ENCODE measurements around the gene PLAC1.

DNA sequence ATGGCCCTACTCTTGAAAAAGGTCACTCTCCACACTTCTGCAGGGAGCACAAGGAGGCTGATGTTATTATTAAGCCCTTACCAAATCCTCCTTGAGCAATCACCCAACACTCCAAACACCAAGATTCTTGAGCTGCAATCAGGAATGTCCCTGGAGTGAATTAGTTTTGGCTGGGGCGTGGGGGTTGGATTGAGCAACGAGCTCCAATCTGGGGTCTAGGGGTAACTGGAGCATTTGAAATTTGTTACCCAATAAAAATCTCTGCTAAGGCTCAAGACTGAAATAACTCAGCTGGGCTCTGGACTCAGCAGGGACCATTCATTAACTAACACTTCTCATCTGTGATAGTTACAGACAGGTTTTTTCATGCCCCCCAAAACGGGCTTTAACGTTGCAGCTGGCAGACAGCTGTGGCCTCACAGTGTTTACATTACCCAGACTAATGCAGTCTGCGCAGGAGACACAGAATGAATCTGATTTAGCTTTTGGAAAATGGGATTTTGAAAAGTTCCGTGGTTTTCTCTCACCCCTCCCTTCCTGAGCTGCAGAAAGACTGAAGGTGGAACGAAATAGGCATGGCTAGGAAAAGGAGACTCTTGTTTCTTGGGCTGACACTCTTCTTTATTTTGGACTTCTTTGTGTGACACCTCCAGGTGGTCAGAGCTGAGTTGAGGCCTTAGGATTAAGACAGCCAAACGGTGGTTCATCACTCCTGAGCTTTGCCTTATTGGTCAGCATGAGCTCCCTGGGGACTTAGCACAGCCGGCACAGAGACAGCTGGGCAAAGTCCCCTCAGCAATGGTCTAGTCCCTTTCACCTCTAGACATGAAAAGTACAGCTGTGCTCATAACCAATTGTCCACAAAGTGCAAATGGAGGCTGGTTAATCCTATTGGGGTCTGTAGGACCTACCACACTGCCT, 26.6 kb downstream of the PLAC1 start:
- TF ChIP-seq, protein P1, sequence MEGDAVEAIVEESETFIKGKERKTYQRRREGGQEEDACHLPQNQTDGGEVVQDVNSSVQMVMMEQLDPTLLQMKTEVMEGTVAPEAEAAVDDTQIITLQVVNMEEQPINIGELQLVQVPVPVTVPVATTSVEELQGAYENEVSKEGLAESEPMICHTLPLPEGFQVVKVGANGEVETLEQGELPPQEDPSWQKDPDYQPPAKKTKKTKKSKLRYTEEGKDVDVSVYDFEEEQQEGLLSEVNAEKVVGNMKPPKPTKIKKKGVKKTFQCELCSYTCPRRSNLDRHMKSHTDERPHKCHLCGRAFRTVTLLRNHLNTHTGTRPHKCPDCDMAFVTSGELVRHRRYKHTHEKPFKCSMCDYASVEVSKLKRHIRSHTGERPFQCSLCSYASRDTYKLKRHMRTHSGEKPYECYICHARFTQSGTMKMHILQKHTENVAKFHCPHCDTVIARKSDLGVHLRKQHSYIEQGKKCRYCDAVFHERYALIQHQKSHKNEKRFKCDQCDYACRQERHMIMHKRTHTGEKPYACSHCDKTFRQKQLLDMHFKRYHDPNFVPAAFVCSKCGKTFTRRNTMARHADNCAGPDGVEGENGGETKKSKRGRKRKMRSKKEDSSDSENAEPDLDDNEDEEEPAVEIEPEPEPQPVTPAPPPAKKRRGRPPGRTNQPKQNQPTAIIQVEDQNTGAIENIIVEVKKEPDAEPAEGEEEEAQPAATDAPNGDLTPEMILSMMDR (IDR thresholded peaks at IDR 0.05): no peak
- no peak for TF ChIP-seq POLR2A (IDR thresholded peaks at IDR 0.05)

Data from uterus (tissue), 2 donors.